SU-DHL-6 (cell line): ENCODE results near the gene MAMSTR.

ENCODE experiments used
- CTCF ChIP-seq: fragments of 200-600 bp; sonication (generic); IDR thresholded peaks from one replicate; pipeline ENCODE4 v1.5.1; 2017; ENCODE audit warnings: antibody characterized with exemption, mild to moderate bottlenecking, low read length, moderate library complexity; ENCODE audit not compliant: insufficient read depth, poor library complexity, severe bottlenecking
- EZH2phosphoT487 ChIP-seq: fragments of 200-600 bp; sonication (generic), shearing (Covaris generic); conservative IDR thresholded peaks from 2 replicates; pipeline ENCODE4 v1.6.1; 2018; ENCODE audit warnings: mild to moderate bottlenecking, antibody characterized with exemption, low read length, moderate library complexity, mixed read lengths

DNA sequence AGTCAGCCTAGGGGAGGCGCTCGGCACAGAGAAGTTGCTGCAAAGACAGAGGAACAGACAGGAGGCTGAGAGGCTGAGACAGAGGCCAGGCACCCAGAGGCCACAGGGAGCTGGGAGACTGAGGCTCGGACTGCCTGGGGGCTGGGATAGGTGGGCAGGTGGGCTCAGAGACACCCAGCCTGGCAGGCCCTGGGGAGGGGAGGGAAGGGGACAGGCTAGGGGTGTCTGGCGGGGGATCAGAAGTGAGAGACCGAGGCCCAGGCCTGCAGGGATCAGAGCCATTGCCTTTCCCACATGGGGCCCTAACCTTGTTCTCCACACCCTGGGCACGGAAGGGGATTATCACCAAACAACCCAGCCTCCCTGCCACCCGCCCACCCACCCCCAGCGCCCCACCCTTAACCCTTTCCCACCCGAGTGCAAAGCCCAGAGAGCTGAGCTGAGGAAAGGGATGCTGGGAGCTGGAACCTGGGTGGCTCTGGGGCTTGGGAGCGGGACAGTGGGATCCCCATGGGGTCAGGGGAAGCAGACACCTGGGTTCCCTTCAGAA is 48.0 kb downstream of the MAMSTR start:
- no peak for TF ChIP-seq CTCF
- TF ChIP-seq EZH2phosphoT487 = no peak
